ENCODE measurements around the gene EIF4G3.

DNA sequence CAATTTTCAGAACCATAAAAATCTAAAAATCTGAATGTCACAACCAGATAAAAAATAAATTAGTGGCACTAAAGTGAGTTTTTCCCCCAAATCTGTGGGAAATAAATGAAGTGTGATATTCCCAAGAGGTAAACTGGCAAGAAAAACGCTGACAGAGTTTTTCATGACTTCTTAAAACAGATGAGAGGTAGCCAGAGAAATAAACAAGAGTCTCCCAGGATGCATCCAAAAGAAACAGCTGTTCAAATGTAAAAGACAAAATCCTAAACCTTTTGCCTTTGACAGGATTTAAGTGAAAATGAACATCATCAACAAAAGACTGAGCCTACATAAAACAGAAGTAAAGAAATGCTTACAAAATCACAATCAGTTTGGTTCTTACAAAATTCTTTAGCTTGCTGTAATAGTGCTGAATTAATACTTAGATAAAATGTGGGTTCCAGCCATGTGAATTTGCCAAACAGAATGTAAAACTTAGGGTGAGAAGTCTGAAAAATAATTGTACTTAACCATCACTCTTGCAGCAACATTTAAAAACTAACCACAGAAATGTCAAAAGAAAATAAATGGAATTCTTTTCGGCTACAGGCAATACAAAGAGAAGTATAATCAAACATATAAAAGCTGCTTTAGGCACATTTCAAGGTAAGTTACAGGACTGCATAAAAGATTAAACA is 133.6 kb downstream of the EIF4G3 start:
- TF ChIP-seq, protein P1, sequence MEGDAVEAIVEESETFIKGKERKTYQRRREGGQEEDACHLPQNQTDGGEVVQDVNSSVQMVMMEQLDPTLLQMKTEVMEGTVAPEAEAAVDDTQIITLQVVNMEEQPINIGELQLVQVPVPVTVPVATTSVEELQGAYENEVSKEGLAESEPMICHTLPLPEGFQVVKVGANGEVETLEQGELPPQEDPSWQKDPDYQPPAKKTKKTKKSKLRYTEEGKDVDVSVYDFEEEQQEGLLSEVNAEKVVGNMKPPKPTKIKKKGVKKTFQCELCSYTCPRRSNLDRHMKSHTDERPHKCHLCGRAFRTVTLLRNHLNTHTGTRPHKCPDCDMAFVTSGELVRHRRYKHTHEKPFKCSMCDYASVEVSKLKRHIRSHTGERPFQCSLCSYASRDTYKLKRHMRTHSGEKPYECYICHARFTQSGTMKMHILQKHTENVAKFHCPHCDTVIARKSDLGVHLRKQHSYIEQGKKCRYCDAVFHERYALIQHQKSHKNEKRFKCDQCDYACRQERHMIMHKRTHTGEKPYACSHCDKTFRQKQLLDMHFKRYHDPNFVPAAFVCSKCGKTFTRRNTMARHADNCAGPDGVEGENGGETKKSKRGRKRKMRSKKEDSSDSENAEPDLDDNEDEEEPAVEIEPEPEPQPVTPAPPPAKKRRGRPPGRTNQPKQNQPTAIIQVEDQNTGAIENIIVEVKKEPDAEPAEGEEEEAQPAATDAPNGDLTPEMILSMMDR (IDR thresholded peaks at IDR 0.05 in 8 of 11, conservative IDR thresholded peaks at IDR 0.05 in 3 of 11), result no peak
- TF ChIP-seq POLR2A (IDR thresholded peaks at IDR 0.05) (no peak), POLR2AphosphoS5 (IDR thresholded peaks at IDR 0.05) (no peak)

Data from spleen (tissue), 7 donors.